Suppressor macrophage (primary cell): ENCODE data around the gene SLC6A6.
"Not testable (repeated sequence)": the region's sequence is repeated elsewhere in the genome, so short reads cannot be mapped to it uniquely, and the experiment has no call there.

ENCODE experiments used
- DNase-seq, 4 experiments: peaks; one replicate each; pipeline ENCODE4 v3.0.0-alpha.2; 2020 to 2022

SLC6A6 gene

DNA sequence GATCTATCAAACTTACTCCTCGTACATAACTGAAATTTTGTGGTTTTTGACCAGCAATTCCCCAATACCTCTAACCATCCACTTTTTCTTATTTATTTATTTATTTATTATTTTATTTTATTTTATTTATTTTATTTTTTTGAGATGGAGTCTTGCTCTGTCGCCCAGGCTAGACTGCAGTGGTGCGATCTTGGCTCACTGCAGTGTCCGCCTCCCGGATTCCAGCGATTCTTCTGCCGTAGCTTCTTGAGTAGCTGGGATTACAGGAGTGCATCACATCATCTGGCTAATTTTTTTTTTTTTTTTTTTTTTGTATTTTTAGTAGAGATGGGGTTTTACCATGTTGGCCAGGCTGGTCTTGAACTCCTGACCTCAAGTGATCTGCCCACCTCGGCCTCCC lies 35.3 kb downstream of the SLC6A6 start:
- DNase-seq: not testable (repeated sequence)

DNA sequence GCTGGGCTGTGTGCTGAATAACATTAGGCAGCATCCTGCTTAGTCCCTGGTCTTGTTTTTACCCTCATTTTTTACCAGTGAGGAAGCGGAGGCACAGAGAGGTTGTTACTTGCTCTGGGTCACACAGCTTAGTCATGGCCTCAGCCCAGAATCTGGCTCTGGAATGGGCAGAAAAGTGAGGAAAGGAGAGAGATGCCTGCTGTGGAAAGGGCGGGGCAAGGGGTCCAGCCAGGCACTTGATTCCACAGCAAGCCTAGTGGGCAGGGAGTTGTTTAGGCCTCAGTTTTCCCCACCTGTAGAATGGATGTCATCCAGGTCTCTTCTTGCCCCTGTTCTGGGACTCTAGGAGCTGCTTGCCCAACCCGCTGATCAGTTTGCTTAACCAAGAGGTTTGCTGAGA lies 35.9 kb downstream of the SLC6A6 start:
- no peak for DNase-seq

DNA sequence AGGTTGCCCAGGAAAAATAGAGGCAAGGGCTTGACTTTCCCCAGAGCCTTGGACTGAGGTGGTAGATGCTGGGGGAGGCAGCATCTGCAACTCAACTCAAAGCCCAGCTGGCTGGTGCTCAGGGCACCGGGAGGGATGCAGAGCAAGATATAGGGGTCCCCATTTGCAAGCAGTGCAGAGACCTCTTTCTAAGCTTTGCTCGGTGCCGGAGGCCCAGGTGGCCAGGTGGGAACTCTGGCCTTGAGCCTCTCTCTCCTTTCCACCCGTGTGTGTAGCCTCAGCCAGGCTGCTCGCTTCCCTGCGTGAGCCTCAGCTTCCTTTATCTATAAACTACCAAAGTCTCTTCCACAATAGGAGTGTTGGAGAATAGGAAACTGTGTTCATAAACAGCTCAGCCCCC lies 36.5 kb downstream of the SLC6A6 start:
- peak in 1 of 4 experiments; percentile 31 for DNase-seq

DNA sequence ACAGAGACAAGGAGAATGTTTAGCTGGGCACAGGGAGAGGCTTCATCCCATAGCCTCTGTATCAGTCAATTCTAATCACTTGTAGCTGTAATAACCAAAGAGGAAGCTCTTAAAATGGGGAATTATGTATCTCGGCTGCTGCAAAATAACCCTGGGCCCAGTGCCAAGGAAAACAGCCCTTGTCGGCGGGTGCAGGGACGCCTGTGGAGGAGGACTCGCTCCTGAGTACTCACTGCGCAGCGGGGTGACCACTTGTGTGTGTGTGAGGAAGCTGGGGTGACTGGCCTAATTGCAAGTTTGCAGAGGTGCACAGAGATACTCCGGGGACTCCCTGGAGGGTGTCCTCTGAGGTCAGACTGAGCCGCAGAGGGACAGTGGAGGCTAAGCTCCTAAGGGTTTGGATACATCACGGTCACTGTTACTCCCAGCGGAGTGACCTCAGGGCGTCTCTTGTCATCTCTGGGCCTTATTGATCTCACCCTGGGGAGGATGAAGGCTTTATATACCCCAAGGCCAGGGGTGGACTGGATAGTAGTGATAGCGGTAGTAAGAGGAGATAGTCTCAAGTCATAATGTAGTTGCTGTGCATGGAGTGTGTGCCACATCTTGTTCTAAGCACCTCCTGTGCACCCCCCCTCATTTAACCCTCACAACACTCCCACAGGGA lies 37.2 kb downstream of the SLC6A6 start:
- peak; percentile 92 to 96 (median 94) for DNase-seq

DNA sequence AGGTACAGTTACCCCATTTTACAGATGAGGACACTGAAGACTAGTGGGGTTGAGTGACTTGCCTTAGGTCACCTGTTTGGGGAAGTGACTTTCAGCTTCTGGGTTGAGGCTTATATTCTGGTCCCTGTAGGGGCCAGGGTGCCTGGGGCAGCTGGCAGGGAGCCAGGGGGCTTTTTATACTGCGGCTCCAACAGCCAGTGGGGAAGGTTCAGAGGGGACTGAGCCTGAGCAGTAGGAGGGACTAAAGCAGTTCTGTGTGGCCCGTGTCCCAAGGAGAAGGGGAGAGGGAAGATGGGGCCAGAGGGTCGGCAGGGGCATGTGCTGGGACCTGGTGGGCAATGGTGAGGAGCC lies 37.7 kb downstream of the SLC6A6 start:
- DNase-seq: peak in 3 of 4 experiments; percentile 44 to 50 (median 45)

DNA sequence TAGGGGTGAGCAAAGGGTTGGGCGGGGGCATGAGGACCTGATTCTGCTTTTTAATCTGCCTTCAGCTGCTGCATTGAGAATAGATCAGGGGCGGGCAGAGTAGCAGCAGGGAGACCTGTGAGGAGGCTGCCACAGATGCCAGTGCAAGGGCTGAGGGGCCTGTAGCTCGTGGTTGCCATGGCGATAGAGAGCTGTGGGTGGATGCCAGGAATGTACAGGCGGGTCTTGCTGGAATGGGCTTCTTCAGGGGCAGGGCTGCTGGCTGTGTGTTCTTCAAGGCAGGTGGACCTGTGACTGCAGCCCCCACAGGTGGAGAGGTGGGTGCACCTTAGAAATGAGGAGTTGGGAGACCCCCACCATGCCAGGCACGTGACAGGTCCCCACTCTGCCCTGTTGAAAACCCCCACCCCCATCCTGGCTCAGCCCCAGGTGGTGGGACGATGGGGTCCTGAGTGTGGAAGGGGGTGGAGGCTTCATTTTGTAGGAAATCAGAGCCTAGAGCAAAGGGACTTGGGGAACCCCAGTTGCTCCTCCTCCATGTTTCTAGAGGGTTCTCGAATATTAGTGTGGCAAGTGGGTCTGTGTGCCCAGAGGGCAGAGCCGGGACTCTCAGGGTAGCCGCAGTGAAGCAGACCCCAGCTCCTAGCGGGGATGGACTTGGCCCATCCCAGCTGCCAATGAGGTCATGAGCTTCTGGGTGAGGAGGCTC lies 38.3 kb downstream of the SLC6A6 start:
- DNase-seq: no peak

DNA sequence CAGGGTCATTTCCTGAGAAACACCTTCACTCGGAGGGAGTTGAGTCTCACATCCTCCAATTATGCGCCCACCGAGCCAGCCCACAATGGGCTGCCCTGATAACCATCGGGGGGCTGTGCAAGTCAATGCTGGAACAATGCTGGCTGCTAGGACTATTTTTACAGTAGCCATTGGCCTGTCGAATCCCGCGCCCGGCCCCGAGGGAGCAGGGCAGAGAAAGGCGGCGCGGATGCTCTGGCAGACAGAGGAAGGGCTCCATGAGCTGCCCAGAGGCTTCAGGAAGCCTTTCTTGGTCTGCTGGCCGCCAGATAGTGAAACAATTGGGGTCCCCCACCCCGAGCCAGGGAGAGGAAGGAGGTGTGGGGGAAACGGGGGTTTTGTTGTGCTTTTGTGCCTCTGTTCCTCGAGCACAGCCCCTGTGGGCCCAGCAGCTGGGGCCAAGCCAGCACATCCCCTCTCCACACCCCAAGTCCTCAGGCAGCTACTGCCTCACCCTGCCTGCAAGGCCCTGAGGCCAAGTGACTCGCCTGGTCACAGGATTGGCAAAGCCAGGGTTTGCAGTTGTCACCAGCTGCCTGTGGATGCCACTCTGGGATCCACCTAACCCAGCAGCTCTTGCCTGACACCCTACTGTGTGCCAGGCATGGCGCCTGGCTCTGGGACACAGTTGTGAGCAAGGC lies 39.0 kb downstream of the SLC6A6 start:
- peak in 3 of 4 experiments; percentile 40 to 50 (median 47) for DNase-seq

DNA sequence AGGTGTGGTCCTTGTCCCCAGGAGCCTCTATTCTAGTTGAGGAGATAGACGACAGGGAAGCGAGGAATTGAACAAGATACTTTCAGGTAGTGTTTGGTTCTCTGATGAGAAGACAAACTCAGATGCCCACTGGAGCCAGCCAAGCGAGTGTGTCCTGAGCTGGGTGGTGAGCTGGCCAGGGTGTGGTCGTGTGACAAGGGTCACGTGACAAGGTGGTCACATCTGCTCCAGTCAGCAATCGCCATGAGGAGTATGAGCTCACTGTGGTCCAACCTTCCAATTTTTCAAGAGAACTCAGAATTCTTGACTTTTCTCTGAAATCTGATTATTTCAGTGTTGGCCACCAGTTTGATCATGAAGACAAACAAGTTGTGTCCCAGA lies 39.5 kb downstream of the SLC6A6 start:
- peak; percentile 34 to 64 (median 60) for DNase-seq

DNA sequence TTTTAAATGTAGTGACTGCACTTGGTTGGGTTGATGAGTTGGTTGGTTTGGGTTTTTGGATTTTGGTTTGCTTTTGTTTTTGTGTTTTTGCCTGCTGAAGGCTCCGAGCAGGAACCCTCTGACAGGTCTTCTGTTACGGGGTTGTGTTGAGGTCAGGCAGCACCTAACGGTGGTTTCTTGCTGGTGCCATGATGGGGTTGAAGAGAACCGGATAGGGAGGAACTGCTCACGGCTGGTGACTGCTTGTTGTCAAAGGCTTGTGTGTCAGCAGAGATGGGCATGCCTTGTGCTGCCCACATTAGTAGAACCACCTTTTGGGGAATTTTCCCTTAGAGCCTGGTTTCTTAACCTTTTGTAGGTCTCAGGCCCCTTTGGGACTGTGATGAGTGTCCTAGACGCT lies 42.0 kb downstream of the SLC6A6 start:
- DNase-seq: no peak

DNA sequence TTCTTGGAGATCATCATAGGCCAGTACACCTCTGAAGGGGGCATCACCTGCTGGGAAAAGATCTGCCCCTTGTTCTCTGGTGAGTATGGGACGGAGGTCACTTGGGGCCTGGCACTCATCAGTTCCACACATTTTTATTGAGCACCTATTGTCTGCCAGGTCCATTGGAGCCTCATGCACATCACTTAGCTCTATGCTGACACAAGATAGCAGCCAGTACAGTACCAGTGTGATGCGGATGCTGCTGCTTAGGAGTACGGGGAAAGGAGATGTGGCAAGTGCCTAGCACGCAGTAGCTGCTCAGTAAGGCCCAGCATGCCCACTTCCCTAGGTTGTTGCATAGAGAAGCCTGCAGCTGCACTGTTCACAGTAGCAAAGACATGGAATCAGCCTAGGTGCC lies 43.4 kb downstream of the SLC6A6 start:
- DNase-seq: no peak

DNA sequence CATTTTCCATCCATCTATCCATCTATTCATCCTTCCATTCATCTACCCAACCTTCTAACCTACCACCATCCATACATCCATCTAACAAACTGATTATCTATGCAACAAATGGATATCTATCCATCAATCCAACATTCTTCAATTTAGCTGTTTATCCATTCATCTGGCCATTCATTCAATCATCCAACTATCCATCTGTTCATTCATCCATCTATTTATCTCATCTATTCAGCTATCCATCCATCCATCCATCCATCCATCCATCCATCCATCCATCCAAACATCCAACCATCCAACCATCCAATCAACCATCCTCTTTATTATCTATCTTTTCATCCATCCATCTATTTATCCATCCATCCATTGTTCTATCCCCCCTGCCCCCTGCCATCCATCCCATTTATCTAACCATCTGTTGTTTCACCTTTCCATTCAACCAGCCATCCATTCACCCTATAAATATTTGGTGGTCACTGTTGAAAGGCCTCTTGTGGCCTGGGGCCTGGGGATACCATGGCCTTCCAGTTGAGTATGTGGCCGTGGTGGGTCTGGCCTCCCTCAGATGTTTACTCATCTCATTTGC lies 44.7 kb downstream of the SLC6A6 start:
- no peak for DNase-seq

DNA sequence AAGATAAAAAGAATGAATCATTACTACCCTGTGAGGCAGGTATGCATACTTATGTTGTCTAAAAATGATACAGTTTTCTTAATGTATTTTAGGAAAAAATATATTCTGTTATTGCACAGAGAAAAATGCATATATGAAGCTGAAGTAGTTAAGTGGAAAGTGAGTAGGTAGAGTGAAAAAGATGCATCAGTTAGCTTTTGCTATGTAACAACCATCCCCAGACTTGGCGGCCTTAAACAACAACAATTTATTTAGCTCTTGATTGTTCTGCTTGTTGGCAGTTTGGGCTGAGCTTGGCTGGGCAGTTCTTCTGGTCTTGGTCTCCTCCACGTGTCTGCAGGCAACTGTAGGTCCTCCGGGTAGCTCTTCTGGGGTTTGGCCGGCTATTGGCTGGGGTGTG lies 45.7 kb downstream of the SLC6A6 start:
- no peak for DNase-seq

DNA sequence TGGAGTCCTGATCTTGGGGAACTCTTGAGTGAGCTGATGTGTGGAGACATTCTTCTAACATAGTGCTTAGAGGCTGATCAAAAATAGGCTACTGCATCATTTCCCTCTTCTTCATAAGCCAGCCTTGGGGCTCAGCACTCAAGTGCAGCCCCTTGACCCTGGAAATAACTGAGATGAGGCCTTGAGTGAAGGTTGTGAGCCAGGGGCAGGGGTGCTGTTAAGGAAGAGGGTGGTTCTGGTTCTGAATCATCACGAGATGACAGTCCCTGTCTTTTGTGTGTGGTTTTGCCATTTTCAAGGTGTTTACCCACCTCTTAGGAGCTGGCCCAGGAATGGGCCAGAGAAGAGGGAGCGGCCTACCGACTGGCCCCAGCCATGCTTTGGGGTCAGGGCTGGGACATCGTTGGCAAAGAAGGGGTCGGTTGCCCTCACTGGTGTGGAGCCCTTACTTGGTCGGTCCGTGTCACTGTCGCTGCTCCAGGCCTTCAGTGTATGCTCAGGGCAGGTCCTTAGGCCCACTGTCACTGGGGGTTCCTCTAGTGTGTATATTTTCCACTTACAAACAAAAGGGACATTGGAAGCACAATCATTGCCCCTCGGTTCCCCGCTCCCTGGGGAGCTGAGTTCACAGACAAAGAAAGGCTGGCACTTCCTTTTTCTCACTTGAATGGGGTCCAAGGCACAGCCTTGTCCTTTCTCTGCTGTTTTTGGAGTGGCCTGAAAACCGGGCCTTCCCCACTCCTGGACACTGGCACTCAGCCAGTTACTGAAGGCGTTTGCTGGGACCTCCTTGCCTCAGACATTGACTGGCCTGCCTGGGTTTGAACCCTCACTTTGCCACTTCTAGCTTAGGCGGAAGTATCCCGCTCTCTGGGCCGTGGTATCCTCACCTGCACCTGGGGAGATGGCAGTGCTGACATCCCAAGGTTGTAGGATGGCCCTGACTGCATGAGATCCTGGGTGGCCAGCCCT lies 46.6 kb downstream of the SLC6A6 start:
- no peak for DNase-seq

DNA sequence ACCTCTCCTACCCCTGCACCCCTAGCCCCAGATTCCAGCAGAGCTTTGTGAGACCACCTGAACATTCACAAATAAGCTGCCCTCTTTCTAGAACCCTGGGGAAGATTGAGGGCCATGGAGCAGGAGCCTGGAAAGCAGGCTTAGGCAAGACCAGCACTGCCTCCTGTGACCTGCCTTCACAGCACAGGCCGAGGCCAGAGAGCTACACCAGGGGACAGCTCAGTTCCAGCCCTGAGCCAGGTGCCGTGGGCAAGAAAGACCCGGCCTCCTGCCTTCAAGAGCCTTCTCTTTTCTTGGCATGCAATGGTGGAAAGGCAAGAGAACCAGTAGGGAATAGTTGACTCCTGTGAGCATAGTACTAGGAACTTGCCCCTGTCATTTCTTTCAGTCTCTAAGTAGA lies 48.1 kb downstream of the SLC6A6 start:
- DNase-seq: no peak

DNA sequence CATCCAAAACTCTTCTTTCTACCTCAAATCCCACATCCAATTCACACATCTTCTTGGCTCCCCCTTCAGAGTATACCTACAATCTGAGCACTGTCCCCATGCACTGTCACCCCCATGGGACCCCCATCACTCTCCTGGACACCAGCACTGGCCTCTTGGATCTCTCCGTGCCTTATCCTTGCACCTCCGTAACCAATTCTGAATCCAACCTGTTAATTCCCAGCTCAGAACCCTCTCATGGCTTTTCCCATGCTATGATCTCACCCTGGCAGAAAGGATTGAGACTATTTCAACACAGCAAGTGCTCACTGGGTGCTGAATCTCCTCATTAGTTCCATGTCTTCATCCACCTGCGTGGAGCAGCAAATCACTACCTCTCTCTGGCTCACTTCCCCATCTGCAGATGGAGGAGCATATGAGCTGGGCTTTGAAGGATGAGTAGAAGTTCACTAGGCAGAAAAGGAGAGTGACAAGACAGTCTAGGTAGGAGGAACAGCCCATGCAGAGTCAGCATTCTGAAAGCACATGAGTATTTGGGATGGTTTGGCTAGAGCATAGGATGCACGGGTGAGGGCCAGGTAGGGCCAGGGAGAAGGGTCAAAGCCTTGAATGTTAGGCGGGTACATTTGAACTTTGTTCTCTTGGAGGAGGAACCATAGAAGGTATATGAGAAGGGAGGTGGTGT lies 48.7 kb downstream of the SLC6A6 start:
- no peak for DNase-seq

DNA sequence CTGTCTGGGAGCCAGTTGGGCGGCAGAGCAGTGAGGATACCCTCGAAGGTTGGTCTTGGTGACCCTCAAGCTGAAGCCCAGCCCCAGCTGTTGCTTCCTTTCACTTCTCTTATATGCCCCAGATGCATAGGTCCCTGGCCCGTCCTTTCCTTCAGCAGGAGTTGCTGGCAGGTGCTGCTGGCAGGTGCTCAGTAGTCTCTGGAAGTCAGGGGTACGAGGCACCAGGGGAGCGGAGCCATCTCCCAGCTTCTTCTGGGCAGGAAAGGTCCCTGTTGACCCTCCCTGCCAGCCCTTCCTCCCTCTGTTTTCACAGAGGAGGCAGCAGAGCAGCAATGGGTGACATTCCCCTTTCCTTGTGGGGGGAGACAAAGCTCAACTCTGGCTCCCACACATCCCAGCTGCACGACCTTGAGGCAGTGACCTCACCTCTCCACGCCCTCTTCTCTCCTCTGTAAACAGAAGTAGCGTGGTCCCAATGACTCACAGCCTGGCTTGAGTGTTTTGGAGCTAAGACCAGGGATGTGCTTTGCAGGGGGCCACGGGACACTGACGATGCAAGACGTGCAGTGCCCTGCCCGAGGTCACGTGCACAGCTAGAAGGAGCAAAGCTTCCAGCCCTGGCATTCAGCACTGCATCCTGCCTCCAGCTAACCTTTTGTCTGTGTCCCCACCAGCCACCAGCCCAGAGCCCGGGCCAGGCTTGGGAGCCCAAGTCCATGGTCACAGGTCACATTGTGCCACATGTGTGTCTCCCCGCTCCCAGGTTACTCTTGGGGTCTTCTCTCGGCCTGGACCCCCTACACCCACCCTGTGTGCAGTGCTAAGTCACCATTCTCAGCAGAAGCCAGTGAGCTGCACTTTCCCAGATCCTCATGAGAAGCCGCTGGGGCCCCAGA lies 49.7 kb downstream of the SLC6A6 start:
- DNase-seq: peak; percentile 35 to 74 (median 64)

DNA sequence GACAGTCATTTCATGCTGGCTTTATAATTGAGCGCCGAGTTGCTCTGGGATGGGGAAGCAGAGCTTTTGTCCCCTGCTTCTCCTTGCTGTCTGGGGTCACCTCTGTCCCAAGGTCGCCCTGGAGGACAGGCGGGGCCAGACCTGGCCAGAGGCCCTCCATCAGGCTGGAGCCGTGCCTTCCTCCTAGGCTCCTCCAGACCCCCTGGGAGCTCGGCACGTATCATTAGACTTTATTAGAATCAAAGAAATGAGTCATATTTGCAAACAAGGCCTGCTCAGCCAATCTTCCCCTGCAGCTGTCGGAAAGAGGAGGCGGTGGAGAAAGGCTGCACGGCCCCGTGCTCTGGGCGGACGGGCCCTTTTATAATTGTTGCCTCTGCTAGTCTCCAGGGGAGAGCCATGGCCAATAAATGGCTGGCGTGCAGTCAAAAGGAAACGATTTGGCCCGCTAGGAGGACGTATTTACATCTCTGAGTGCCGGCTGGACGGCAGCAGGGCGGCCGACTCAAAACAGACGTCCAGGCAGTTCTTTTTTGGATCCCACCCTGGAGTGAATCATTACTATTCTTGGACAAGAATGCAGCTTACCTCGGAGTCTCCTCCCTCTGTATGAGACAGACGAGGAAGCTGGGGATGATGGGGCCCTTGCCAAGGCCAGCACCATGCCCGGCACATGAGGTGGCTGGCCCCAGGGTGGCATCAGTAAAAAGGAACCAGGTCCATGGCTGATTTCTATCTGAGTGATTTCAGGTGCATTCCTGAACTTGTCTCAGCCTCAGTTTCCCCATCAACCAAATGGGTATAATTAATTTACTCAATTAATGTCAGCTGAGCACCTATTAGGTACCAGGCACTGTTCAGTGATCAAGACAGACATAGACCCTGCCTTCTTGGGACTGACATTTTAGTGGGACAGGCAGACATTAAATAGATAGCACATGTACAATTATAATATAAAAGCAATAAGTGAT lies 50.6 kb downstream of the SLC6A6 start:
- DNase-seq: no peak

DNA sequence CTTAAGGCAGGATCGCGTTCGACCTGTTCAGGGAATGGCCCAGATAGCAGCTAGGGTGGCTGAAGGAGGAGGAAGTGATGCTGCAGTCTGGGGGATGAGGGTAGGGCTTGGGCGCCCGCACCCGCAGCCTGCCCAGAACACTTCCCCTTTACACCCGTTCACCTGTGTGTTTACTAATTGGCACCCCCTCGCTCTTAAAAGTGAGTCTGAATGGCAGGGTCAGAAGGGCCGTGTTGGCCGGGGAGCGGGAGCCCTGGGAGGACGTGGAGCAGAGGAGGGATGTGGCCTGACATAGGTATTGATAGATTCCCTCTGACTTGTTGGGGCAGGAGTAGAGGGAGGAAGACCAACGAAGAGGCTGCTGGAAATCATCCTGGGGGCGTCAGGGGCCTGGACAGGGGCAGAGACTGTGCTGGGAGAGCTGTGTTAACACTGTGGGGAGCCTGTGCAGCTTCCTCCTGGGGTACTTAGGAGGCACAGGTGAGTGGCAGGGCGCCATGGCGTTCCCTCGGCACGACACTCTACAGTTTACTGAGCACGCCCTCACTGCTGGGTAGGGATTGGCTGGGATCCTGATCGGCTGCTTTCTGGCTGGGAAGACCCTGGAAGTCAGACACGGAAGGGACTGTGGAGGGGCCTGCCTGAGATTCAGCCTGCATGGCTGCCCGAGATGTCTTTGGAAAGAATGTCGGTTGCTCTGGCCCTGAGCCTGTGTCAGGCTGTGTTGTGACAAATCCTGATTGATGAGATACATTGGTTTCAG lies 51.7 kb downstream of the SLC6A6 start:
- no peak for DNase-seq
